Right lobe of liver (tissue), 6 donors: ENCODE results near the gene HDLBP. TPM values are rescaled to one million over a fixed set of nuclear protein-coding genes. Genes with fewer than 3 reads are reported as not detected.
A peak's percentile ranks its signal among the peaks of the same experiment; 100 is the strongest.

Source experiments
- ATAC-seq, 4 donors: fragments of 200-7000 bp; cut with Tn5 transposase; one replicate each; pipeline ENCODE4 v1.9.1; 2020; ENCODE audit warnings: mild to moderate bottlenecking in 4 of 4, moderate library complexity in 4 of 4
- DNase-seq, 3 donors: peaks; one replicate each; pipeline ENCODE4 v3.0.0-alpha.2; 2020
- H3K27ac ChIP-seq, 3 donors: fragments of 200-600 bp; one replicate each; pipeline ENCODE4 v1.8.0; 2022
- H3K27me3 ChIP-seq, 2 donors: fragments of 200-600 bp; one replicate each; pipeline ENCODE4 v1.8.0; 2022
- H3K36me3 ChIP-seq, 4 donors: fragments of 200-600 bp; sonication (generic) in 1 of 4; one replicate each; pipeline versions ENCODE4 v1.5.1 to v1.8.0; 2017 to 2022; ENCODE audit warnings: control low read depth in 1 of 4
- H3K4me1 ChIP-seq, 4 donors: fragments of 200-600 bp; sonication (generic) in 1 of 4; one replicate each; pipeline versions ENCODE4 v1.5.1 to v1.8.0; 2017 to 2022; ENCODE audit warnings: control low read depth in 1 of 4
- H3K4me3 ChIP-seq, 3 donors: fragments of 200-600 bp; one replicate each; pipeline ENCODE4 v1.8.0; 2022
- H3K9me3 ChIP-seq, 4 donors: fragments of 200-600 bp; sonication (generic) in 1 of 4; one replicate each; pipeline versions ENCODE4 v1.5.1 to v1.8.0; 2017 to 2022; ENCODE audit warnings: control low read depth in 1 of 4
- POLR2A ChIP-seq: fragments of 450-650 bp; IDR thresholded peaks from one replicate; pipeline ENCODE4 v1.6.1; 2017; ENCODE audit warnings: antibody characterized with exemption, mild to moderate bottlenecking
- WGBS: methylation state at CpG from one replicate; pipeline ENCODE4 v1.1.6; 2018; ENCODE audit warnings: low coverage, low lambda C conversion rate; ENCODE audit not compliant: insufficient coverage; ENCODE audit errors: missing lambda C conversion rate; 5-methylcytosine and 5-hydroxymethylcytosine counted together
- intact Hi-C, 2 donors: fragments of 100-400 bp; cut with DNase I; formaldehyde crosslinking; loops; one replicate each; pipeline versions ENCODE4 v1.11.2 to v1.14.1; 2022
- total RNA-seq, 6 experiments: library from RNA; depleted of rRNA in 2 of 6; stranded (reverse); fragments of >200 nt in 2 of 6; fragmentation: NEBNext Ultra II Directional in 3 of 6; extraction: Animal tissue kit (Norgen Biotek cat#: 25700) in 3 of 6; gene quantifications; one replicate each; pipeline versions ENCODE4 v1.1.0 to v1.2.4, GENCODE V29; 2016 to 2023
- TF ChIP-seq, protein P1 (sequence below), 4 donors: fragments of 200-600 bp in 3 of 4; fragments of 450-650 bp in 1 of 4; IDR thresholded peaks; one replicate each; pipeline versions ENCODE4 v1.5.1 to v1.8.0; 2016 to 2022; ENCODE audit warnings: antibody characterized with exemption in 4 of 4, mild to moderate bottlenecking in 2 of 4
- donor health status: DM: no; HTN: yes; CAD: no.
- donor health status: DM: no; HTN: no; CAD: no.
- donor health status: DM: no; HTN: no; CAD: no.
- donor health status: DM: no; HTN: yes; CAD: no.
- donor health status: DM: no; HTN: yes; CAD: no.

The HDLBP gene
- total RNA-seq, 6 experiments from 2014 or later, result 341 to 557 (median 479) TPM

- no peak for TF ChIP-seq POLR2A
- TF ChIP-seq, protein P1, sequence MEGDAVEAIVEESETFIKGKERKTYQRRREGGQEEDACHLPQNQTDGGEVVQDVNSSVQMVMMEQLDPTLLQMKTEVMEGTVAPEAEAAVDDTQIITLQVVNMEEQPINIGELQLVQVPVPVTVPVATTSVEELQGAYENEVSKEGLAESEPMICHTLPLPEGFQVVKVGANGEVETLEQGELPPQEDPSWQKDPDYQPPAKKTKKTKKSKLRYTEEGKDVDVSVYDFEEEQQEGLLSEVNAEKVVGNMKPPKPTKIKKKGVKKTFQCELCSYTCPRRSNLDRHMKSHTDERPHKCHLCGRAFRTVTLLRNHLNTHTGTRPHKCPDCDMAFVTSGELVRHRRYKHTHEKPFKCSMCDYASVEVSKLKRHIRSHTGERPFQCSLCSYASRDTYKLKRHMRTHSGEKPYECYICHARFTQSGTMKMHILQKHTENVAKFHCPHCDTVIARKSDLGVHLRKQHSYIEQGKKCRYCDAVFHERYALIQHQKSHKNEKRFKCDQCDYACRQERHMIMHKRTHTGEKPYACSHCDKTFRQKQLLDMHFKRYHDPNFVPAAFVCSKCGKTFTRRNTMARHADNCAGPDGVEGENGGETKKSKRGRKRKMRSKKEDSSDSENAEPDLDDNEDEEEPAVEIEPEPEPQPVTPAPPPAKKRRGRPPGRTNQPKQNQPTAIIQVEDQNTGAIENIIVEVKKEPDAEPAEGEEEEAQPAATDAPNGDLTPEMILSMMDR (IDR thresholded peaks at IDR 0.05), result no peak
- DNase-seq (no peak), ATAC-seq (peak in 2 of 4 donors; percentile 12 to 18)
- Histone ChIP-seq H3K36me3 (no peaks in the 10 kb centered on the region), H3K4me1 (peaks cover 0 to 4% (median 0%) of the 10 kb centered on the region in 4 donors), H3K27ac (no peak overlapping the region), H3K9me3 (no peaks in the 10 kb centered on the region), H3K4me3 (no peak overlapping the region), H3K27me3 (no peaks in the 10 kb centered on the region)
- 76% methylated on average over 3 of the region's 6 CpGs for WGBS
- intact Hi-C loops, result no loop called here
Observed at GRCh38 chr2:241208058-241208457, 107.4 kb downstream of the HDLBP start.

DNA sequence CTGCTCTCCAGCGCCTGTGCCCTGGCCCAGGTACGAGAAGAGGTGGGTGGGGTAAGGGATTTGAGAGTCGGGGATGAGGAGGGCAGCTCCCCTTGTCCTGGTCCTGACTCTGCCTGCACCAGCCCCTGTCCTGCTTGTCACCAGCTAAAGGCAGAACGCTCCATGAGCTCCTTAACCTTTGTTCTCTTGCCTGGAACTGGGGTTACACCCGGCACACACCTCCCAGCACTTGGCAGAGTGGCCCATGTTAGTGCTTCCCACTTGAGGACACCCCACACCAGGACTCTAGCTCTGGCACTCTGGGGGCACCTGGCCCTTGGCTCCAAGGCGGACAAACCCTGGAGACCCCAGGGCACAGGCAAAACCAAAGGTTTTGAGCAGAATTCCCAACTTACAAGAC, 107.8 kb downstream of the HDLBP start:
- 40% methylated on average over 1 of the region's 6 CpGs for WGBS
- H3K27ac ChIP-seq, result no peak overlapping the region
- ATAC-seq (peak in 3 of 4 donors; percentile 32 to 74 (median 44)), DNase-seq (no peak)
- intact Hi-C loops, result no loop called here
- no peak overlapping the region for H3K4me3 ChIP-seq
- no peaks in the 10 kb centered on the region for H3K27me3 ChIP-seq
- H3K36me3 ChIP-seq, result no peaks in the 10 kb centered on the region
- no peak for TF ChIP-seq POLR2A
- TF ChIP-seq, protein P1 (IDR thresholded peaks at IDR 0.05), result no peak
- no peaks in the 10 kb centered on the region for H3K9me3 ChIP-seq
- peaks cover 0 to 4% (median 0%) of the 10 kb centered on the region in 4 donors for H3K4me1 ChIP-seq

GRCh38 chr2:241207151-241207550, 108.3 kb downstream of the HDLBP start:
- H3K27me3 ChIP-seq, result no peaks in the 10 kb centered on the region
- TF ChIP-seq, protein P1 (IDR thresholded peaks at IDR 0.05), result no peak
- TF ChIP-seq POLR2A, result no peak
- ATAC-seq (no peak), DNase-seq (no peak)
- peaks cover 0 to 4% (median 0%) of the 10 kb centered on the region in 4 donors for H3K4me1 ChIP-seq
- no peak overlapping the region for H3K27ac ChIP-seq
- intact Hi-C loops, result no loop called here
- no peaks in the 10 kb centered on the region for H3K9me3 ChIP-seq
- H3K4me3 ChIP-seq, result no peak overlapping the region
- no peaks in the 10 kb centered on the region for H3K36me3 ChIP-seq
- WGBS, result no CpG with 5 or more reads among the region's 1 CpG

GRCh38 chr2:241205086-241205485, 110.4 kb downstream of the HDLBP start:
- ATAC-seq, result no peak
- intact Hi-C loops, result no loop called here
- no CpG with 5 or more reads among the region's 3 CpGs for WGBS
- Histone ChIP-seq H3K36me3 (no peaks in the 10 kb centered on the region), H3K9me3 (no peaks in the 10 kb centered on the region), H3K4me3 (no peak overlapping the region), H3K4me1 (peaks cover 0 to 4% (median 0%) of the 10 kb centered on the region in 4 donors), H3K27me3 (no peaks in the 10 kb centered on the region), H3K27ac (no peak overlapping the region)
- no peak for DNase-seq
- TF ChIP-seq, protein P1 (IDR thresholded peaks at IDR 0.05), result no peak
- TF ChIP-seq POLR2A, result no peak

DNA sequence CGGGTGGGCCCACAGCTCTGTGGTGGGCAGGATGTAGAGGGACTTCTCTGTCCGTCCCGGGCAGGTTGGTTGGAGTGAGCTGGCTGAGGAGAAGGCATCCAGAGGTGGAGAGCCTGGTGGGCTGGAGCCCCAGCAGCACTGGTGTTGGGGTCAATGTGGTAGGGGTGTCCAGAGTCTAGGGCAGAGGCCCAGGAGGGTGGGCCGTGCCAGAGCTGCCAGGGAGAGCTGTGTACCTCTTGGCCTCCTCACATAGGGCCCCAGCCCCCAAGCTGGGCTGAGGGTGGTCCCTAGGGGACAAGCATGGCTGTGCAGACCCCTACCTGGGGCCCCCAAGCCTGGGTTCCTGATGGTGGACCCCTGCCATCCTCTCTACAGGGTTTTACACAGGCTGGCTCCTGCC, 111.0 kb downstream of the HDLBP start:
- Histone ChIP-seq H3K27ac (no peak overlapping the region), H3K27me3 (no peaks in the 10 kb centered on the region), H3K36me3 (no peaks in the 10 kb centered on the region), H3K4me3 (no peak overlapping the region), H3K4me1 (peaks cover 0 to 4% (median 0%) of the 10 kb centered on the region in 4 donors), H3K9me3 (no peaks in the 10 kb centered on the region)
- WGBS, result 84% methylated on average over 2 of the region's 4 CpGs
- intact Hi-C loops, result no loop called here
- DNase-seq, result no peak
- no peak for ATAC-seq
- TF ChIP-seq, protein P1 (IDR thresholded peaks at IDR 0.05), result no peak
- TF ChIP-seq POLR2A, result no peak
